HCT116 (cell line): ENCODE data around the gene CPA1. TPM values are rescaled to one million over a fixed set of nuclear protein-coding genes. Genes with fewer than 3 reads are reported as not detected.

ENCODE experiments used
- ATAC-seq: fragments of 200-7000 bp; cut with Tn5 transposase; 2 replicates; pipeline ENCODE4 v1.9.1; 2020; ENCODE audit warnings: mild to moderate bottlenecking, moderate library complexity
- BruUV-seq: library from RNA; stranded (reverse); fragments of 400-500 nt; replicated peaks from 2 replicates; lab custom pipeline; 2021; lab: Mats Ljungman, UMichigan
- CTCF ChIA-PET: fragments of 300-600 bp; sonication (Branson Sonifier 250); formaldehyde crosslinking; loops from one replicate; lab custom pipeline; 2021; ENCODE audit warnings: antibody characterized with exemption; lab: Charles Lee
- POLR2A ChIA-PET: fragments of 300-600, 350-600 bp; sonication (Branson Sonifier 250); formaldehyde crosslinking; loops from one replicate; lab custom pipeline; 2021; ENCODE audit warnings: antibody characterized with exemption; lab: Charles Lee
- RAD21 ChIA-PET, 2 experiments: fragments of 300-600 bp; sonication (Branson Sonifier 250); formaldehyde crosslinking; loops; one replicate each; lab custom pipeline; 2023; ENCODE audit warnings: low total read pairs in 2 of 2; ENCODE audit not compliant: uncharacterized antibody in 2 of 2, unreplicated experiment in 2 of 2, low non-redundant PET in 1 of 2; lab: Charles Lee
- DNase-seq: peaks from one replicate; pipeline ENCODE4 v3.0.0-alpha.2; 2010; ENCODE audit warnings: low read depth, low spot score
- H2AFZ ChIP-seq: fragments of 200-600 bp; shearing (Covaris generic), sonication (generic); 2 replicates; pipeline ENCODE4 v1.6.1; 2017; ENCODE audit warnings: low read depth, mixed run types, mixed read lengths, antibody characterized with exemption, low read length; ENCODE audit not compliant: poor library complexity, severe bottlenecking
- H3K27ac ChIP-seq: 2 replicates; pipeline ENCODE4 v1.5.1; 2012; ENCODE audit warnings: low read depth, low read length
- H3K27me3 ChIP-seq: fragments of 200-600 bp; sonication (generic); 2 replicates; pipeline ENCODE4 v1.6.1; 2016; ENCODE audit warnings: mixed run types, low read length, mixed read lengths; ENCODE audit not compliant: insufficient read depth
- H3K36me3 ChIP-seq, 2 experiments: fragments of 200-500 bp in 1 of 2; fragments of 200-600 bp in 1 of 2; sonication (Bioruptor generic) in 1 of 2; sonication (generic) in 1 of 2; 2 replicates each; pipeline versions ENCODE4 v1.5.1 to v1.6.1; 2014 to 2016; ENCODE audit warnings: low read length in 2 of 2, inconsistent platforms in 1 of 2, mixed read lengths in 1 of 2, mixed run types in 1 of 2; ENCODE audit not compliant: insufficient read depth in 2 of 2, control insufficient read depth in 1 of 2
- H3K4me1 ChIP-seq, 2 experiments: fragments of 200-600 bp in 1 of 2; sonication (generic) in 1 of 2; 2 replicates each; pipeline versions ENCODE4 v1.5.1 to v1.6.1; 2012 to 2017; ENCODE audit warnings: low read length in 2 of 2, inconsistent platforms in 1 of 2, mild to moderate bottlenecking in 1 of 2, mixed read lengths in 1 of 2, mixed run types in 1 of 2, moderate library complexity in 1 of 2; ENCODE audit not compliant: insufficient read depth in 2 of 2, control insufficient read depth in 1 of 2
- H3K4me2 ChIP-seq: fragments of 200-600 bp; sonication (generic); 2 replicates; pipeline ENCODE4 v1.6.1; 2017; ENCODE audit warnings: mixed run types, low read length, mixed read lengths
- H3K4me3 ChIP-seq, 2 experiments: fragments of 200-600 bp in 1 of 2; sonication (generic) in 1 of 2; replicated peaks in 1 of 2; 2 replicates each; pipeline ENCODE4 v1.5.1; 2011 to 2016; ENCODE audit warnings: low read length in 2 of 2, control low read depth in 1 of 2, low read depth in 1 of 2, mild to moderate bottlenecking in 1 of 2, mixed read lengths in 1 of 2, mixed run types in 1 of 2
- H3K79me2 ChIP-seq: fragments of 200-600 bp; sonication (generic); 2 replicates; pipeline ENCODE4 v1.6.1; 2017; ENCODE audit warnings: mild to moderate bottlenecking, mixed run types, low read length, moderate library complexity, mixed read lengths; ENCODE audit not compliant: insufficient read depth
- H3K9ac ChIP-seq: fragments of 200-600 bp; sonication (generic); 2 replicates; pipeline ENCODE4 v1.6.1; 2016; ENCODE audit warnings: low read length, mixed read lengths
- H3K9me2 ChIP-seq: fragments of 200-600 bp; sonication (generic), shearing (Covaris generic); 2 replicates; pipeline ENCODE4 v1.6.1; 2017; ENCODE audit warnings: mixed run types, mild to moderate bottlenecking, moderate library complexity; ENCODE audit not compliant: insufficient read depth
- H3K9me3 ChIP-seq, 2 experiments: fragments of 200-500 bp in 1 of 2; fragments of 200-600 bp in 1 of 2; sonication (Bioruptor generic) in 1 of 2; sonication (generic) in 1 of 2; 2 replicates each; pipeline ENCODE4 v1.6.1; 2014 to 2017; ENCODE audit warnings: low read length in 2 of 2, mixed read lengths in 2 of 2, inconsistent platforms in 1 of 2, low read depth in 1 of 2, mild to moderate bottlenecking in 1 of 2, mixed run types in 1 of 2, moderate library complexity in 1 of 2; ENCODE audit not compliant: control insufficient read depth in 1 of 2, insufficient read depth in 1 of 2
- H4K20me1 ChIP-seq: fragments of 200-600 bp; sonication (generic), shearing (Covaris generic); 2 replicates; pipeline ENCODE4 v1.6.1; 2017; ENCODE audit warnings: mixed run types, mild to moderate bottlenecking, moderate library complexity; ENCODE audit not compliant: insufficient read depth
- ATF3 ChIP-seq: IDR thresholded peaks from 2 replicates; pipeline ENCODE4 v1.6.1; 2012
- CBX3 ChIP-seq: IDR thresholded peaks from 2 replicates; pipeline ENCODE4 v1.6.1; 2012; ENCODE audit warnings: low read depth
- CEBPB ChIP-seq: IDR thresholded peaks from 2 replicates; pipeline ENCODE4 v1.6.1; 2012; ENCODE audit warnings: low read depth
- CTCF ChIP-seq, 3 experiments: fragments of 200-600 bp in 1 of 3; sonication (generic) in 1 of 3; IDR thresholded peaks in 2 of 3; conservative IDR thresholded peaks in 1 of 3; 2 replicates each; pipeline ENCODE4 v1.5.1; 2012 to 2017; ENCODE audit warnings: low read depth in 2 of 3, low read length in 2 of 3, antibody characterized with exemption in 1 of 3, borderline replicate concordance in 1 of 3, control low read depth in 1 of 3, mild to moderate bottlenecking in 1 of 3, mixed read lengths in 1 of 3, mixed run types in 1 of 3, moderate library complexity in 1 of 3; ENCODE audit not compliant: insufficient read depth in 1 of 3
- EGR1 ChIP-seq: IDR thresholded peaks from 2 replicates; pipeline ENCODE4 v1.6.1; 2012; ENCODE audit warnings: low read depth
- ELF1 ChIP-seq: IDR thresholded peaks from 2 replicates; pipeline ENCODE4 v1.6.1; 2012; ENCODE audit warnings: low read depth, borderline replicate concordance
- EZH2 ChIP-seq: fragments of 200-600 bp; sonication (generic); IDR thresholded peaks from 2 replicates; pipeline ENCODE4 v1.6.1; 2017; ENCODE audit warnings: antibody characterized with exemption, mixed run types
- FOSL1 ChIP-seq: IDR thresholded peaks from 2 replicates; pipeline ENCODE4 v1.6.1; 2012; ENCODE audit warnings: low read depth
- JUND ChIP-seq: IDR thresholded peaks from 2 replicates; pipeline ENCODE4 v1.6.1; 2012
- POLR2A ChIP-seq: IDR thresholded peaks from 2 replicates; pipeline ENCODE4 v1.7.0; 2011; ENCODE audit warnings: borderline replicate concordance; ENCODE audit not compliant: insufficient read depth, insufficient read length; ENCODE audit errors: extremely low read depth
- POLR2AphosphoS5 ChIP-seq: IDR thresholded peaks from 2 replicates; pipeline ENCODE4 v1.6.1; 2011; ENCODE audit warnings: mild to moderate bottlenecking, low read depth, low read length, moderate library complexity
- RAD21 ChIP-seq: IDR thresholded peaks from 2 replicates; pipeline ENCODE4 v1.6.1; 2012; ENCODE audit warnings: low read depth, mild to moderate bottlenecking
- REST ChIP-seq: IDR thresholded peaks from 2 replicates; pipeline ENCODE4 v1.6.1; 2012; ENCODE audit warnings: low read depth
- SIN3A ChIP-seq: IDR thresholded peaks from 2 replicates; pipeline ENCODE4 v1.6.1; 2012; ENCODE audit warnings: low read depth
- SRF ChIP-seq: IDR thresholded peaks from 2 replicates; pipeline ENCODE4 v1.6.1; 2012; ENCODE audit warnings: low read depth
- TCF7L2 ChIP-seq: IDR thresholded peaks from 2 replicates; pipeline ENCODE4 v1.7.0; 2011; ENCODE audit warnings: borderline replicate concordance, inconsistent platforms; ENCODE audit not compliant: insufficient read depth, insufficient read length; ENCODE audit errors: extremely low read depth
- YY1 ChIP-seq: IDR thresholded peaks from 2 replicates; pipeline ENCODE4 v1.6.1; 2011; ENCODE audit warnings: low read length, low read depth, moderate library complexity, mild to moderate bottlenecking; ENCODE audit not compliant: insufficient replicate concordance; ENCODE audit errors: extremely low read depth
- ZFX ChIP-seq: fragments of 450-650 bp; IDR thresholded peaks from 2 replicates; pipeline ENCODE4 v1.6.1; 2017
- ZNF274 ChIP-seq: fragments of 200-500 bp; sonication (Bioruptor generic); IDR thresholded peaks from 2 replicates; pipeline ENCODE4 v1.6.1; 2014; ENCODE audit warnings: mild to moderate bottlenecking, low read depth, low read length, inconsistent platforms
- intact Hi-C: fragments of 100-400 bp; cut with micrococcal nuclease; formaldehyde crosslinking; loops from 2 replicates; pipeline ENCODE4 v1.10.0; 2022
- total RNA-seq: library from RNA; stranded (reverse); gene quantifications from one replicate; pipeline ENCODE4 v1.2.1, GENCODE V29; 2021; ENCODE audit not compliant: unreplicated experiment

The CPA1 gene
- total RNA-seq, 1 experiment from 2014 or later, result 11.9 TPM

- Histone ChIP-seq H3K9ac (no peak overlapping the region), H3K4me3 (no peak overlapping the region), H3K9me3 (no peaks in the 10 kb centered on the region), H3K79me2 (no peaks in the 10 kb centered on the region), H3K9me2 (no peaks in the 10 kb centered on the region), H4K20me1 (no peaks in the 10 kb centered on the region), H2AFZ (no peak overlapping the region), H3K4me1 (no peaks in the 10 kb centered on the region), H3K4me2 (no peak overlapping the region), H3K27me3 (no peaks in the 10 kb centered on the region), H3K27ac (no peak overlapping the region), H3K36me3 (no peaks in the 10 kb centered on the region)
- POLR2A ChIA-PET, result interaction anchor here (1.1 kb wide), 1 partner anchor 10 kb away, joined by 4 read pairs; no protein-coding TSS in a partner anchor
- CTCF ChIA-PET, result interaction anchor here (0.8 to 1.6 kb wide), 2 partner anchors 19 to 20 kb away, joined by 3 to 6 read pairs; no protein-coding TSS in a partner anchor
- intact Hi-C loops, result no loop called here
- ATAC-seq (peak; percentile 77), DNase-seq (no peak)
- RAD21 ChIA-PET, result no interaction called here
- BruUV-seq, result no TSS peak
- TF ChIP-seq SIN3A (no peak), YY1 (no peak), CTCF (IDR thresholded peaks at IDR 0.05 in 2 of 3, conservative IDR thresholded peaks at IDR 0.05 in 1 of 3; ENCODE audit: borderline replicate concordance in 1 of 3, insufficient read depth in 1 of 3, low read depth in 2 of 3, low read length in 2 of 3) (no peak), CEBPB (no peak), ZFX (no peak), REST (no peak), ZNF274 (no peak), SRF (no peak), POLR2A (no peak), EZH2 (no peak), POLR2AphosphoS5 (no peak), RAD21 (no peak), ATF3 (no peak), FOSL1 (no peak), TCF7L2 (no peak), EGR1 (no peak), JUND (no peak), ELF1 (no peak), CBX3 (no peak)
Measured at GRCh38 chr7:130337410-130337971, 42.8 kb upstream of the CPA1 start.
